Fibroblast of pulmonary artery (primary cell): ENCODE results near the gene INTS1.

Experiments
- DNase-seq: peaks from one replicate; pipeline ENCODE4 v3.0.0-alpha.2; 2010; ENCODE audit warnings: low read depth
- H3K4me3 ChIP-seq: replicated peaks from 2 replicates; pipeline ENCODE4 v1.5.1; 2011; ENCODE audit warnings: low read depth, mild to moderate bottlenecking, control low read depth, low read length, moderate library complexity
- CTCF ChIP-seq: IDR thresholded peaks from 2 replicates; pipeline ENCODE4 v1.5.1; 2011; ENCODE audit warnings: mild to moderate bottlenecking, control low read depth, low read length, inconsistent platforms; ENCODE audit errors: missing control alignments

Gene INTS1

GRCh38 chr7:1533547-1534329 is 29.5 kb upstream of the INTS1 start:
- peak overlapping the region; percentile 68 for H3K4me3 ChIP-seq

GRCh38 chr7:1533255-1533546 is 29.0 kb upstream of the INTS1 start:
- no peak for DNase-seq
- TF ChIP-seq CTCF = no peak
- peak overlapping the region; percentile 68 for H3K4me3 ChIP-seq

More at GRCh38 chr7:1533547-1534329, 29.5 kb upstream of the INTS1 start:
- DNase-seq = peak; percentile 79
- no peak for TF ChIP-seq CTCF

- TF ChIP-seq CTCF = no peak
- peak; percentile 94 for DNase-seq
- peak overlapping the region; percentile 68 for H3K4me3 ChIP-seq
Observed at GRCh38 chr7:1532456-1533254, 28.5 kb upstream of the INTS1 start.

- TF ChIP-seq CTCF = no peak
- H3K4me3 ChIP-seq = peak overlapping the region; percentile 68
- DNase-seq = peak; percentile 28
Observed at GRCh38 chr7:1531979-1532455, 27.8 kb upstream of the INTS1 start.

- peak; percentile 44 for DNase-seq
- peak overlapping the region; percentile 68 for H3K4me3 ChIP-seq
- no peak for TF ChIP-seq CTCF
Observed at GRCh38 chr7:1531263-1531978, 27.2 kb upstream of the INTS1 start.

- no peak for TF ChIP-seq CTCF
- peak overlapping the region; percentile 68 for H3K4me3 ChIP-seq
- DNase-seq = no peak
Observed at GRCh38 chr7:1530946-1531262, 26.7 kb upstream of the INTS1 start.
